ENCODE measurements around the gene NPW.

NPW gene

GRCh38 chr16:2037115-2037514 lies 17.5 kb downstream of the NPW start:
- DNase-seq: no peak

GRCh38 chr16:2037647-2038381 lies 18.2 kb downstream of the NPW start:
- no peak for DNase-seq

DNA sequence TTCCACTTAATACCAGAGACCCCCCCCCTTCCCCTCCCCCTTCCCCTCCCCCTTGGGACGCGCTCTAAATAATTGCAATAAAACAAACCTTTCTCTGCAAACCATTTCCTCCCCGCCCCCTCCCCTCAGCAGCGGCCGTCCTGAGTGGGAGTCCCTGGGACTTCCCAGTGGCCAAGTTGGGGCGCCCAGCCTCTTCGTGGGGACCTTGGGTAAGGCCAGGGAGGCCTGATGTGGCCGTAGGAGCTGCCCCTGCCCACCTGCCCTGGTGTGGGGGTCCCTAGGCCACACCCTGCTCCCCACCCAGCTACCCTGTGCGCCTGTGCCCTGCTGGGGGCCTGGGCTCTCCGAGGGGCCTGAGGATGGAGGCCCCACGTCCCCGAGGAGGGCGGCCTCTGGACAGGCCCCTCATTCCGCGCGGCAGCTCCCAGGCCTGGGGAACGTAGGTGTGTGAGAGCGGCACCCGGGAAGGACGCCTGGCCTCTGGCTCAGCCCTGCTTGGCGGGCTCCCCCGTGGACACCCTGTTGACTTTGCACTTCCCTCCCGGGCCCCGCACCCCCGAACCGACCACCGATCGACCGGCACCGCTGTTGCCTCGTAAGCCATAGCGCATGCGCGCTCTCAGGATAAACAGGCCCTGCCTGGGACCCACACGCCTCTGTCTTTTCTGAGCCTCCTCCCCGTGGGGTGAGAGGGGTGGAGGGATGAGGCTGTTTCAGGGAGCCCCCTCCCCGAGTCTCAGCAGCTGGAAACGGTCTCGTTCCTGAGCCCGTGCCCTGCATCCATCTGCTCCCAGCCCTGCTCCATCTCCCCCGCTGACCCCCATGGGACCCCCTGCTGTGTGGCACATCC lies 19.0 kb downstream of the NPW start:
- DNase-seq: no peak

GRCh38 chr16:2039274-2040031 lies 19.9 kb downstream of the NPW start:
- DNase-seq: no peak

DNA sequence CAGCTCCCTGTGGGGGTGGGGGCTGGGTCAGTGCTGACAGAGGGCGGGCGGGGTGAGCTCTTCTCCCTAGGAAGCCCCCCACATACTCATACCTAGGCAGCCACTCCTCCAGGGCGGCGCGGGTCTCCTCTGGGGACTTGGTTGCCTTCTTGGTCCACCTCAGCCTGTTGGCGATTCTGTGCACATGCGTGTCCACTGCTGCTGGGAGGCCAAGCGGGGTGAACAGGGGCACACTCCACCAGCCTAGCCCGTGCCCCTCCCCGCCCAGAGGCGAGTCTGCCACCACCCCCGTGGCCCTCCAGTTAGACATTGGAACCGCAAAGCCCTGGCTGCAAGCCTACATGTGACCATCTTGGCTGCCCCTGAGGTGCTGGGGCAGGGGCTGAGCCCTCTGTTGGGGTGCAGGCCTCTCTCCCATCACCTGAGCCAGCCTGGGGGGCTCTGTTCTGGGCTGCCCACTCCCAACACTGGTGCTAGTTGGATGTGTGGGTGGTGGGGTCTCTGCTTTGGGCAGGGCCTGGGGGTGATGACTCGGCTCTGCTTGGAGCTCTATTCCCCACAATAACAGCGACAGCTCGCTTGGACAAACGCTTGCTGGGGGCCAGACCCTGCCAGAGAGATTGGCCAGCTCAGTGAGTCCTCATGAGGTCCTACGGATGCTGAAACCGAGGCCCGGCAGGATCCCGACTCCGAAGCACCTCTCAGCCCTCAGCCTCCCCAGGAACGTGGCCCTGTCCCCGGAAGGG lies 20.6 kb downstream of the NPW start:
- no peak for DNase-seq

DNA sequence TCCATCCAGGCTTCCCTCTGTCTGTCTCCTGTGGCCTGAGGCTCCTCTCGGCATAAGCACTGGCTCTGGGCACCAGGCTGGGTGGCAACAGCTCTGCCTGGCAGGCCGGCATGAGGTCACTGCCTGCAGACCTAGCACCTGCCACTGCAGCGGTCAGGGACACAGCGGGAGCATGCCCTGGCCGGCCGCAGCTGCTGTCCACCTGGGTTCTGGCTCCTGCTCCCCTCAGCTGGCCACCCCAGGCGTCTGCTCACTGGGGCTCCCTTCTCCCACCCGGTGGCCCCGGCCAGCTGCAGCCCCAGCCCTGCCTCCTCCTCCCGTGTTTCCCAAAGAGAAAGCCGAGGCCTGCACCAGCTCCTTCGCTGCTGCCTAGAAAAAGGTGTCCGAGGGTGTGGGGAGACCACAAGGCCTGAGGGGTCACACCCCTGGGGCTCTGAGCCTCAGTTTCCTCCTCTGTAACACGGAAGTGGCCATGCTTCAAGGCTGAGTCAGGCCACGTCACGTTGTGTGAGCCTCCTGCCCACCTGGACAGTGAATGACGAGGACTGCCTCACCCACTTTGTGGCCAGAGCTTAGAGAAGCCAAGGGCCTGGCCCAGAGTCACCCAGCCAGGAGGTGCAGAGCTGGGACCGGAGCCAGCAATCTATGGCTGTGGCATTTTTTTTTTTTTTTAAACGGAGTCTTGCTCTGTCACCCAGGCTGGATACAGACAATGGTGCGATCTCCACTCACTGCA lies 21.4 kb downstream of the NPW start:
- DNase-seq: no peak

DNA sequence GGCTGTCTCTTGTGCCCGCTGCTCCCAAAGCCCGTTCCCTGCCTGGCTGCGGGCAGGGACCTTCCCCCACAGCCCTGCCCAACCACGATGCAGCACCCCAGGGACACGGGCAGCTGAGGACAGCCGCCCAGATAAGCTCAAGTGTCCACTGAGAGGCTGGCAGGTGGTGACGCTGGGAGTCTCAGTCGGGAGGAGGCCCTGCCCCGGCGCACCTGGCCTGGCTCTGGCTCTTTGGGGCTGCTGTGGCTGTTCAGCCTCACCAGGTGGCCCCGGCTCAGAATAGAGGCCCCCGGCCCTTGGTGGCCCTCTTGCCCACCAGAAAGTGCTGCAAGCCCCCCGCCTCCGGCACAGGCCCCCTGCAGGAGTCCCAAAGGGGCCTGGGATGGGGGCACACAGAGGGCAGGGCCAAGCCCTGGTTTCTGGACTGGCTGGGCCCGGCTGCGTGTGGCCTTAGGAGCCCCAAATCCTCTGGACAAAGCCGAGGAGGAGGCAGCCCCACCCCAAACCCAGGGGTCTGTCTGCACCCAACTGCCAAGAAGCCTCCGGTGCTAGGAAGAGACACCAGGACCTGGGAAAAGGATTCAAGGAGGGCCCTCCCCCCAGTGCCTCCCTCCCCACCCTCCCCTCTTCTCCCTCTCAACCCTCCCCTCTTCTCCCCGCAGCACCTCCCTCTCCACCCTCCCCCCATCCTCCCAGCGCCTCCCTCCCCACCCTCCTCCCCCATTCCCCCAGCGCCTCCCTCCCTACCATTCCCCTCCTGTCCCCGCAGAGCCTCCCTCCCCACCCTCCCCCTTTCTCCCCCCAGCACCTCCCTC lies 22.8 kb downstream of the NPW start:
- no peak for DNase-seq

- DNase-seq: no peak
Measured at GRCh38 chr16:2042986-2043666, 23.5 kb downstream of the NPW start.

DNA sequence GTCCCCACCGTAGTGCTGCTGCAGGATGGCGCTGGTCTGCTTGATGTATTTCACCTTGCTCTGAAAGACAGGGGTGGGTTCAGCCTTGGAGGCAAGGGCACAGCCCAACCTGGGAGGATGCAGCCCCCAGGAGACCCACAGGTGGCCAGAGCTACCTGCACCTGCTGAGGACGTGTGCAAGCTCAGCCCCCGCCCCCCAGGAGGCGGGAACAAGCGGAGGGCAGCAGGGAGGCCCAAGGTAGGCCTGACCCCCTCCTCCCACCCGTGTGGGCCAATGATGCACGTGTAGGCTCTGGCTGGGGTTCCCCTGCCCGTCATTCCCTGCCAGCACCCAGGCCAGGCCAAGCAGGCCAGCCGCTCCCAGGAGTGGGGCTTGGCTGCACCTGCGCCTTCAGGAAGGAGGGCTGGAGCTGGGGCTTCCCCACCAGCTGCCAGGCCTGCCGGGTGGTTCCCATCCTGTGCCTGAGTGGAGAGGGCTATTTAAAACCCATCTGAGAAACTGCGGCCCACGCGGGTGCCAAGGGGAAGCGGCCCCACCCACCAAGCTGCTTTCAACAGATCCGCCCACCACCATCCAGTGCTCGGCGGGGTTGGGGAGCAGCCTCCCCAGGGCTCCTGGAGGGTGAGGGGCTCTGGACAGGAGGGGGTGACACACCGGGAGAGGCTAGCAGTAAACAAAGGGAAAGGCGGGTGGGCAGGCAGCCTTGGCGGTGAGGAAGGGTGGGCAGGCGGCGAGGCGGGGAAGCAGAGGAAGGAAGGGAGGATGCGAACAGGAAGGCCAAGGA lies 24.3 kb downstream of the NPW start:
- no peak for DNase-seq

- no peak for DNase-seq
Measured at GRCh38 chr16:2044541-2044940, 25.0 kb downstream of the NPW start.

- DNase-seq: no peak
Measured at GRCh38 chr16:2045965-2046892, 26.6 kb downstream of the NPW start.

GRCh38 chr16:2046893-2047329 lies 27.3 kb downstream of the NPW start:
- no peak for DNase-seq

DNA sequence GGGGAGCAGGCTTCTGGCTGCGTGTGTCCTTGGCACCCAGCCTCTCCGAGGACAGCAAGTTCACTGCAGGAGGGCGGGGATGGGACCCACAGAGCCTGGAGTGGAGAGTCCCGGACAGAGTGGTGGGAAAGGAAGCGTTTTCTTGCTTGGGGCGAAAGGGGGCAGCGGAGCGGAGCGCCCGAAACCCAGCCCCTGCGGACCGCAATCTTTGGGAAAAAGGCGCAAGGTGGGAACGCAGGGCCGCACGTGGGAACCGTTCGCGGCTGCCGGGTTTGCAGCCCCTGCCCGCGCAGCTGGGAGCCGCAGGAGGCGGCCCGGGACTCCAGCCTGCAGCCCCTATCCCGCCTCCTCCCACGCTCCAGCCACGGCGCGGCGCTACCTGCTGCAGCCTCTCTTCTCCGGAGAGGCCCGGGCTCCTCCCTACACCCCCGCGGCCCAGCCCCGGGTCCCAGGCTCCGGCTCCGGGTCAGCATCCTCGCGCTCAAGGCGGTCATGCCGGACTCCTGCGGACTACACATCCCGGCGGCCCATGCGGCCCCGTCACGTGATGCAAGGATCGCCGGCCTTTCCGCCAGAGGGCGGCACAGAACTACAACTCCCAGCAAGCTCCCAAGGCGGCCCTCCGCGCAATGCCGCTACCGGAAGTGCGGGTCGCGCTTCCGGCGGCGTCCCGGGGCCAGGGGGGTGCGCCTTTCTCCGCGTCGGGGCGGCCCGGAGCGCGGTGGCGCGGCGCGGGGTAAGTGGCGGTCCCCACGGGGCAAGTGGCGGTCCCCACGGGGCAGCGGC lies 27.9 kb downstream of the NPW start, which contains the start of the genes NTHL1 and TSC2:
Gene NTHL1, minus strand, starts transcription at position 505 of the 786 bp plus-strand sequence. Its CDS starts 11 bp downstream, at position 494.
Gene TSC2, plus strand, starts transcription at position 656 of the 786 bp plus-strand sequence. CDS start 631 bp downstream, outside the sequence.
- DNase-seq: peak; percentile 78

DNA sequence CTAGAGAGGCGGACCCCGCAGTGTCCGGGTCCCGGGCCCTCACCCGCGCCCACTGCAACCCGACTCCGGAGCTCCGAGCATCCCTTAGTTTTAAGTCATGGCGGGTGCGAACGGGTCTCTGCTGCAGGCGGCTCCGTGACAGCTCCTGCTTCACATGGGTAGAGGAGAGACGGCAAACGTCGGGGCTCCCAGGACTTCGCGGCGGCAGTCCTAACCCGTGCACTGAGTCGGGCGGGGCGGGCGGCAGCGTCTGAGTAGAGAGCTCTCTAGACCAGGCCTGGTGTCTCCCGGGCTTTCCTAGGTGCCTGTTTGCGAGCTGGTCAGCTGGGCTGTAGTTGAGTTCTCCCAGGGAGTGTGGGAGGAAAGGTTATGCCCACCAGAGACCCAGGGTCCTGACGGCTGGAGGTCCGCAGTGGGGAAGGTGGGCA lies 28.5 kb downstream of the NPW start:
- DNase-seq: no peak

DNA sequence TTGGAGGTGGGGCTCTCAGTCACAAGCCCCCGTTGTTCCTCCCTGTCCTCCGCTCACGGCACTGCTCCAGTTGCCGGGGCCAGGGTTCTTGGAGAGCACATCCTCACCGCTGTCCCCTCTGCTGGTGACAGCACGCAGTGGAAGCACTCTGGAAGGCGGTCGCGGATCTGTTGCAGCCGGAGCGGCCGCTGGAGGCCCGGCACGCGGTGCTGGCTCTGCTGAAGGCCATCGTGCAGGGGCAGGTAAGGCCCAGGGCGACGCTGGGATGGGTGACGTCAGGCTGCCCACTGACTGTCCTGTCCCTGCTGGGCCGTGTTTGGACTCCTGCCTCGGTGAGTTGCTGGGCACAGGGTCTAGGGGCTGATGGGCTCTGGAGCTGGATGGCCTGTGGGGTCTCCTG lies 33.6 kb downstream of the NPW start:
- DNase-seq: no peak

- DNase-seq: no peak
Measured at GRCh38 chr16:2053897-2054296, 34.3 kb downstream of the NPW start.

DNA sequence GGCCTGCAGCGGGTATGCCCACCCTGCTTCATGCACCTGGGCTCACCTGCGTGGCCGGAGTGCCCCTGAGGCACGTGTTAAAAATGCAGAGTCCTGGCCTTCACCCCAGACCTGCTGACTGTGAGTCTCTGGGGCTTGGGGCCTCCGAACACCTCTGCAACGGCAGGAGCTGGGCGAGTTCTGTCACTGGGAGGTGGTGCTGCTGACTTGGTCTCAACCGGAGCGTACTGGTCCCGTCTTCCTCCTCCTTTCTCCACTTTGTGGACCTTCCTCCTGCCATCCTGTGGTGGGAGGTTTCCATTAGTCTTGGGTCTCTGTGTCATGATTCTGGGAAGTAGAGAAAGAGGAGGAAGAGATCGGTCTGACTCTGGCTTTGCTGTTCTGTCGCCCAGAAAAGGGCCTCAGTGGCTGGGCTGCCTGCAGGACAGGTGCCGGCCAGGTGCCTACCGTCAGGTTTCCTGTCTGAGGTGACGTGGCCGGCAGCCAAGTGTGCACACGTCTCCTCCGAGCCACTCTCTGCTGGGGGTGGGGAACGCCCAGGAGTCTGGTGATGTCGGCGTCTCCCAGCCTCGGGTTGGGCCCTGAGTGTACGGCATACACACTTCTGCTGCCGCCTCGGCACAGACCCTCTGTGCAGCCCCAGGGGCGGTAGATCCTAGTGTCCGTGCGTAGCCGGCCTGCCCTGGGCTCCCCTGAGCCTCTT lies 35.1 kb downstream of the NPW start:
- DNase-seq: no peak

Measured in 8988T (cell line).